Ascending aorta (tissue), 2 donors: Measurements from ENCODE around the gene VPS35. TPM values are rescaled to one million over a fixed set of nuclear protein-coding genes. Genes with fewer than 3 reads are reported as not detected.

Experiments used
- DNase-seq, 2 donors: peaks; one replicate each; pipeline ENCODE4 v3.0.0-alpha.2; 2019; ENCODE audit warnings: low spot score in 2 of 2
- H3K27ac ChIP-seq, 2 donors: fragments of 200-600 bp; sonication (generic); one replicate each; pipeline ENCODE4 v1.5.1; 2016 to 2017; ENCODE audit warnings: mild to moderate bottlenecking in 1 of 2
- H3K27me3 ChIP-seq: fragments of 200-600 bp; sonication (generic); one replicate; pipeline ENCODE4 v1.5.1; 2017
- H3K36me3 ChIP-seq, 2 donors: fragments of 200-600 bp; sonication (generic); one replicate each; pipeline ENCODE4 v1.5.1; 2016
- H3K4me1 ChIP-seq, 2 donors: fragments of 200-600 bp; sonication (generic); one replicate each; pipeline ENCODE4 v1.5.1; 2016 to 2017; ENCODE audit warnings: mild to moderate bottlenecking in 1 of 2
- H3K4me3 ChIP-seq, 2 donors: fragments of 200-600 bp; sonication (generic); one replicate each; pipeline ENCODE4 v1.5.1; 2016 to 2017; ENCODE audit warnings: mild to moderate bottlenecking in 1 of 2
- H3K9me3 ChIP-seq, 2 donors: fragments of 200-600 bp; sonication (generic); one replicate each; pipeline ENCODE4 v1.5.1; 2016
- intact Hi-C: fragments of 100-400 bp; cut with DNase I; formaldehyde crosslinking; loops from one replicate; pipeline ENCODE4 v1.15.1; 2023
- total RNA-seq: library from RNA; depleted of rRNA; stranded (reverse); fragments of >200 nt; gene quantifications from one replicate; pipeline ENCODE4 v1.1.0, GENCODE V29; 2016
- TF ChIP-seq, protein P1 (sequence below), 3 experiments: fragments of 200-600 bp in 2 of 3; fragments of 450-650 bp in 1 of 3; sonication (generic) in 2 of 3; IDR thresholded peaks; one replicate each; pipeline ENCODE4 v1.5.1; 2016 to 2019; ENCODE audit warnings: antibody characterized with exemption in 3 of 3, mild to moderate bottlenecking in 1 of 3, moderate library complexity in 1 of 3

VPS35 gene
- total RNA-seq, 1 donor from 2014 or later = 31.9 TPM

DNA sequence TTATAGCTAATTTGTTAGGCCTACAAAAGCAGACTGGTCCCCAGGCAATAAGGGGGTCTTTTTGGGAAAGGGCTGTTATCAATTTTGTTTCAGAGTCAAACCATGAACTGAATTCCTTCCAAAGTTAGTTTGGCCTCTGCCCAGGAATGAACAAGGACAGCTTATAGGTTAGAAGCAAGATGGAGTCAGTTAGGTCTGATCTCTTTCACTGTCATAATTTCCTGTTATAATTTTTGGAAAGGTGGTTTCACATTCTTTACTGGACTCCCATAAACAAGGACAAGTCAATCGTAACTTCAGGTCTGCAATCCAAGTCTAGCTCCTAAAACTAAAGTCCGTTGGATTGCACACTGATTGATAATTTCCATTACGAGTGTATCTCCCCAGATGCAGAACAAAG, 37.7 kb downstream of the VPS35 start:
- no peaks in the 10 kb centered on the region for H3K9me3 ChIP-seq
- no peaks in the 10 kb centered on the region for H3K4me1 ChIP-seq
- intact Hi-C loops = no loop called here
- TF ChIP-seq, protein P1, sequence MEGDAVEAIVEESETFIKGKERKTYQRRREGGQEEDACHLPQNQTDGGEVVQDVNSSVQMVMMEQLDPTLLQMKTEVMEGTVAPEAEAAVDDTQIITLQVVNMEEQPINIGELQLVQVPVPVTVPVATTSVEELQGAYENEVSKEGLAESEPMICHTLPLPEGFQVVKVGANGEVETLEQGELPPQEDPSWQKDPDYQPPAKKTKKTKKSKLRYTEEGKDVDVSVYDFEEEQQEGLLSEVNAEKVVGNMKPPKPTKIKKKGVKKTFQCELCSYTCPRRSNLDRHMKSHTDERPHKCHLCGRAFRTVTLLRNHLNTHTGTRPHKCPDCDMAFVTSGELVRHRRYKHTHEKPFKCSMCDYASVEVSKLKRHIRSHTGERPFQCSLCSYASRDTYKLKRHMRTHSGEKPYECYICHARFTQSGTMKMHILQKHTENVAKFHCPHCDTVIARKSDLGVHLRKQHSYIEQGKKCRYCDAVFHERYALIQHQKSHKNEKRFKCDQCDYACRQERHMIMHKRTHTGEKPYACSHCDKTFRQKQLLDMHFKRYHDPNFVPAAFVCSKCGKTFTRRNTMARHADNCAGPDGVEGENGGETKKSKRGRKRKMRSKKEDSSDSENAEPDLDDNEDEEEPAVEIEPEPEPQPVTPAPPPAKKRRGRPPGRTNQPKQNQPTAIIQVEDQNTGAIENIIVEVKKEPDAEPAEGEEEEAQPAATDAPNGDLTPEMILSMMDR (IDR thresholded peaks at IDR 0.05) = no peak
- H3K36me3 ChIP-seq = no peaks in the 10 kb centered on the region
- no peak for DNase-seq
- H3K27ac ChIP-seq = no peak overlapping the region
- H3K27me3 ChIP-seq = no peaks in the 10 kb centered on the region
- H3K4me3 ChIP-seq = no peak overlapping the region

DNA sequence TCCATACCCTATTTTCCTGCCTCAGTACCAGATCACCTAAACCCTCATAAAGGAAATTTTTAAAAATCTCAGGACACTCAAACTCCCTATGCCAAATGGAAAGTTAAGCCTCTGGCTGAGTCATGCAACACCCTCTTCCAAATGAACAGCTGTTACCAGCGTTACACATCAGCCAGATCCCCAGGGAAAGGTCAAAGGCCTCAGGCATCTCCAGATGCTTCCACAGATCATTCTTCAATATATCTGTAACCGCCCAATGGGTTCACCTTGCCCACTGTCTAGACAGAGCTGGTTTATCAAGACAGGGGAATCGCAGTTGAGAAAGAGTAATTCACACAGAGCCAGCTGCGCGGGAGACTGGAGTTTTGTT, 38.7 kb downstream of the VPS35 start:
- Histone ChIP-seq H3K4me1 (no peaks in the 10 kb centered on the region), H3K9me3 (no peaks in the 10 kb centered on the region), H3K36me3 (no peaks in the 10 kb centered on the region), H3K27me3 (no peaks in the 10 kb centered on the region), H3K27ac (no peak overlapping the region), H3K4me3 (no peak overlapping the region)
- TF ChIP-seq, protein P1 (IDR thresholded peaks at IDR 0.05) = no peak
- DNase-seq = peak in 1 of 2 donors; percentile 67
- intact Hi-C loops = no loop called here

DNA sequence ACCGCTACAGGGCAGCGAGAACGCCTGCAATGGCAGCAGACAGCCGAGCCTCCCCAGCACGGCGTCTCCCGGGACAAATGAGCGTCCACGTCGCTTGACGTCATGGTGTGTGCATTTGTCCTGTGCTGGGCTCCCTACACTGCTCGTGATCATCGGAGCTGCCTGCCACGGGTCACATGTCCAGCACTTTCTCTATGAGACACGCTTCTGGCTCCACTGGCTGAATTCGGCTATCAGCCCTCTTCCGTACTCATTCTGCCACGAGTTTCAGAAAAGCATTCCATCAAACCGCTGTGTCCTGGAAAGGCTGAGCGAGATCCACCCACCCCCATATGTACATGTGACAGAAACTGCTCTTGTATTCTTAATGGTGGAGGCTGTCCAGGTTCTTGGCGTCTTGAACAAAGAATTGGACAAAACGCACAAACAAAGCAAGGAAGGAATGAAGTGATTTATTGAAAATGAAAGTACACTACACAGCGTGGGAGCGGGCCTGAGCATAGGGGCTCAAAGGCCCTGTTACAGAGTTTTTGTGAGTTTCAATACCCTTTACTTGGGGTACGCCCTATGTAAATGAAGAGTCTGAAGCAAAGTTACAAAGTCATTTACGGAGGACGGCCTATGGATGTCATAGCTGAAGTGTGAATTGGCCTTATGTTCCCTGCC, 39.3 kb downstream of the VPS35 start:
- Histone ChIP-seq H3K9me3 (no peaks in the 10 kb centered on the region), H3K4me3 (peak overlapping the region in 1 of 2 donors; percentile 18), H3K27ac (no peak overlapping the region), H3K36me3 (no peaks in the 10 kb centered on the region), H3K4me1 (no peaks in the 10 kb centered on the region), H3K27me3 (no peaks in the 10 kb centered on the region)
- TF ChIP-seq, protein P1 (IDR thresholded peaks at IDR 0.05) = no peak
- peak in 1 of 2 donors; percentile 71 for DNase-seq
- intact Hi-C loops = no loop called here

DNA sequence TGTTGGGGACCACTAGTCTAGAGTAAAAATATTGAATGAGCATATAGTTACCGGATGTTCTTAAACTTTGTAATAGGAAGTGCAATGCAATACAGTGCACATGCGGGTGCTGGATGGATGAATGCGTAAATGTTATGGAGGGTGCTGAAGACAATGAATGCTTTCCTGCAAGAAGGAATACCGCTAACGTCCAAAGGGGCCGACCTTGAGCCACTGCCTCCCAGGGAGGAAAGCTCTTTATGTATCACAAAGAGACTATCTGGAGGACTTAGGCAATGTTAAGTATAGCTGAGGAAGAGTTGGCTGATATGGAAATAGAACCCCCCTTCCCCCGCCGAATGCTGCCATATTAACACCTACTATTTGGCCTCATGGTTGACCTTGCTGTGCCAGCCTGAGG, 40.3 kb downstream of the VPS35 start:
- no peak overlapping the region for H3K4me3 ChIP-seq
- TF ChIP-seq, protein P1 (IDR thresholded peaks at IDR 0.05) = no peak
- DNase-seq = no peak
- intact Hi-C loops = no loop called here
- H3K9me3 ChIP-seq = no peaks in the 10 kb centered on the region
- no peaks in the 10 kb centered on the region for H3K4me1 ChIP-seq
- H3K27me3 ChIP-seq = no peaks in the 10 kb centered on the region
- no peaks in the 10 kb centered on the region for H3K36me3 ChIP-seq
- H3K27ac ChIP-seq = no peak overlapping the region

DNA sequence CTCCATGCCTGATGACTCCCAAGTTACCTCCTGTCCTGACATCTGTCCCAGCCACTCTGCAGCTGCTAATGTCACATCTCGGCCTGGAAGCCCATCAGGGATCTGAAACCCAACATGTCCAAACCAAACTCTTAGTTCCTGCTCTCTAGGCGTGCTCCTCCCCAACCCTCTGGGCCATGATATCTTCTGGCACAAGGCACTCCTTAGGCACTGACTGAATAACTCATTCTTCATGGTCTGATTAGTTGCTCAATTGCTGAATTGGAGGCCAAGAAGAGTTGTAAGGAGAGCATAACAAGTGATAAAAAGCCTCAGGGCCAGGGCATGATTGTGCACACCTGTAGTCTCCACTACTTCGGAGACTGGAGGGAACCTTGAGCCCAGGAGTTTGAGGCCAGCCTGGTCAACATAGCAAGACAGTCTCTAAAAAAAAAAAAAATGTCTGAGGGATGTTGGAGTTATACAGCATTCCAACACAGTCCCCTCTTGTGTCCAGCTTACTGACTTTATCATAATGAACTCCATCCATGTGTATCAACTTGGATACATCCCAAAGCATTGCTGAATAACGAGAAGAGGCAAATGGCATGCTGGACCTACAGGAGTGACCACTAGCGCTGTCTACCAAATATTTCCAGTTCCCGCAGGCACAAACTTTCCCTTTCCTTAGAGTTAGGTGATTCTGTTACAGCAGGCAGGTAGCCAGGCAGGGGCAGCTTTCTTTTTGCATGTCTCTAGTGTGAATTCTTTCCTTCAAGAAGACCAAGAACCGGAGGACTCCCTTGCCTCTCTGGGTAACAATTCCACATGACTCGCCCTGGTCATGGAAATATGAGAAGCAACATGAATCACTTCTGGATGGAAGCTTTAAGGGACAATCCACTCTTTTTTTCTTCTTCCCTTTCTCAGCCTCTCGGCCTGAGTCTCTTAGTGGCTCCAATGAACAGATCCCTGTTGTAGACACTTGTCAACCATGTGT, 49.7 kb downstream of the VPS35 start:
- Histone ChIP-seq H3K4me3 (no peak overlapping the region), H3K27me3 (no peaks in the 10 kb centered on the region), H3K4me1 (no peaks in the 10 kb centered on the region), H3K36me3 (no peaks in the 10 kb centered on the region), H3K27ac (no peak overlapping the region), H3K9me3 (no peaks in the 10 kb centered on the region)
- intact Hi-C loops = no loop called here
- TF ChIP-seq, protein P1 (IDR thresholded peaks at IDR 0.05) = no peak
- no peak for DNase-seq
